GM12801 (cell line): ENCODE measurements around the gene NMNAT3.

ENCODE experiments used
- CTCF ChIP-seq: IDR thresholded peaks from one replicate; pipeline ENCODE4 v1.5.1; 2011; ENCODE audit warnings: control low read depth; ENCODE audit not compliant: insufficient read length; ENCODE audit errors: extremely low read depth

NMNAT3 gene

GRCh38 chr3:139602003-139602402, 75.8 kb downstream of the NMNAT3 start:
- no peak for TF ChIP-seq CTCF

- no peak for TF ChIP-seq CTCF
Observed at GRCh38 chr3:139601191-139601961, 76.4 kb downstream of the NMNAT3 start.

- TF ChIP-seq CTCF = no peak
Observed at GRCh38 chr3:139597947-139598346, 79.8 kb downstream of the NMNAT3 start.

GRCh38 chr3:139588450-139588849, 89.3 kb downstream of the NMNAT3 start:
- TF ChIP-seq CTCF = no peak

GRCh38 chr3:139587797-139588196, 90.0 kb downstream of the NMNAT3 start:
- no peak for TF ChIP-seq CTCF

- no peak for TF ChIP-seq CTCF
Observed at GRCh38 chr3:139586420-139587017, 91.3 kb downstream of the NMNAT3 start.

GRCh38 chr3:139585820-139586219, 92.0 kb downstream of the NMNAT3 start:
- TF ChIP-seq CTCF = no peak
